CD14-positive monocyte (primary cell): Measurements from ENCODE around the gene SC5D. TPM values are rescaled to one million over a fixed set of nuclear protein-coding genes. Genes with fewer than 3 reads are reported as not detected.

Source experiments
- DNase-seq, 3 donors: peaks; one replicate each; pipeline ENCODE4 v3.0.0-alpha.2; 2011 to 2022
- H2AFZ ChIP-seq: 2 replicates; pipeline ENCODE4 v1.6.0; 2012; ENCODE audit warnings: mild to moderate bottlenecking, low read depth, low read length, inconsistent platforms; ENCODE audit not compliant: insufficient read depth, poor library complexity, severe bottlenecking
- H3K27ac ChIP-seq, 2 donors: 1 replicate in 1 of 2; 2 replicates in 1 of 2; pipeline ENCODE4 v1.5.1; 2012 to 2013; ENCODE audit warnings: low read length in 2 of 2, control low read depth in 1 of 2, inconsistent platforms in 1 of 2, low read depth in 1 of 2, mild to moderate bottlenecking in 1 of 2
- H3K27me3 ChIP-seq, 2 donors: one replicate each; pipeline versions ENCODE4 v1.6.0 to v1.6.1; 2011 to 2013; ENCODE audit warnings: low read length in 2 of 2; ENCODE audit not compliant: control insufficient read depth in 2 of 2, insufficient read depth in 2 of 2
- H3K36me3 ChIP-seq, 2 donors: replicated peaks in 1 of 2; 1 replicate in 1 of 2; 2 replicates in 1 of 2; pipeline versions ENCODE4 v1.5.1 to v1.6.1; 2012 to 2013; ENCODE audit warnings: low read length in 2 of 2, control low read depth in 1 of 2, inconsistent platforms in 1 of 2, mild to moderate bottlenecking in 1 of 2; ENCODE audit not compliant: insufficient read depth in 2 of 2, control insufficient read depth in 1 of 2
- H3K4me1 ChIP-seq, 2 donors: 1 replicate in 1 of 2; 2 replicates in 1 of 2; pipeline versions ENCODE4 v1.5.1 to v1.6.1; 2012 to 2013; ENCODE audit warnings: low read length in 2 of 2, control low read depth in 1 of 2, inconsistent platforms in 1 of 2, mild to moderate bottlenecking in 1 of 2, moderate library complexity in 1 of 2; ENCODE audit not compliant: insufficient read depth in 2 of 2, control insufficient read depth in 1 of 2
- H3K4me2 ChIP-seq: replicated peaks from 2 replicates; pipeline ENCODE3; 2012; ENCODE audit warnings: low read length, moderate library complexity, mild to moderate bottlenecking; ENCODE audit not compliant: poor library complexity, severe bottlenecking; ENCODE audit errors: extremely low read depth
- H3K4me3 ChIP-seq, 3 experiments: fragments of 200-600 bp in 1 of 3; sonication (generic) in 1 of 3; replicated peaks in 1 of 3; 1 replicate in 2 of 3; 2 replicates in 1 of 3; pipeline ENCODE4 v1.5.1; 2011 to 2013; ENCODE audit warnings: low read length in 3 of 3, mild to moderate bottlenecking in 3 of 3, control low read depth in 2 of 3, low read depth in 2 of 3, inconsistent platforms in 1 of 3, moderate library complexity in 1 of 3
- H3K79me2 ChIP-seq: 2 replicates; pipeline ENCODE4 v1.6.0; 2012; ENCODE audit warnings: mild to moderate bottlenecking, control low read depth, inconsistent platforms, low read length, moderate library complexity; ENCODE audit not compliant: insufficient read depth
- H3K9ac ChIP-seq: 2 replicates; pipeline ENCODE4 v1.6.0; 2017; ENCODE audit warnings: low read length, mild to moderate bottlenecking; ENCODE audit not compliant: insufficient read depth, poor library complexity, severe bottlenecking
- H3K9me3 ChIP-seq, 2 donors: replicated peaks in 1 of 2; 1 replicate in 1 of 2; 2 replicates in 1 of 2; pipeline versions ENCODE4 v1.5.1 to v1.6.1; 2012 to 2013; ENCODE audit warnings: low read length in 2 of 2, control low read depth in 1 of 2; ENCODE audit not compliant: control insufficient read depth in 1 of 2, insufficient read depth in 1 of 2
- H4K20me1 ChIP-seq: 2 replicates; pipeline ENCODE4 v1.6.0; 2012; ENCODE audit warnings: mild to moderate bottlenecking, low read length, control low read depth, moderate library complexity; ENCODE audit not compliant: insufficient read depth
- H3K27ac Mint-ChIP-seq, 7 donors: one replicate each; pipeline ENCODE4 v1.8.0; 2020; ENCODE audit warnings: mild to moderate bottlenecking in 7 of 7, mixed read lengths in 7 of 7, moderate library complexity in 6 of 7, inconsistent platforms in 2 of 7
- H3K27me3 Mint-ChIP-seq, 3 donors: one replicate each; pipeline ENCODE4 v1.8.0; 2021 to 2022; ENCODE audit warnings: low read depth in 3 of 3, mild to moderate bottlenecking in 3 of 3, mixed read lengths in 3 of 3, moderate library complexity in 3 of 3, inconsistent platforms in 1 of 3
- H3K36me3 Mint-ChIP-seq, 2 donors: one replicate each; pipeline ENCODE4 v1.8.0; 2020; ENCODE audit warnings: mixed read lengths in 2 of 2, inconsistent platforms in 1 of 2, mild to moderate bottlenecking in 1 of 2
- H3K4me1 Mint-ChIP-seq: one replicate; pipeline ENCODE4 v1.8.0; 2020; ENCODE audit warnings: mild to moderate bottlenecking, mixed read lengths
- H3K4me3 Mint-ChIP-seq, 2 donors: one replicate each; pipeline ENCODE4 v1.8.0; 2020; ENCODE audit warnings: mild to moderate bottlenecking in 2 of 2, mixed read lengths in 2 of 2, moderate library complexity in 1 of 2
- H3K9me3 Mint-ChIP-seq, 7 donors: one replicate each; pipeline ENCODE4 v1.8.0; 2020 to 2022; ENCODE audit warnings: mixed read lengths in 7 of 7, mild to moderate bottlenecking in 6 of 7, moderate library complexity in 6 of 7, inconsistent platforms in 2 of 7
- WGBS: methylation state at CpG from one replicate; pipeline ENCODE4 v1.1.5; 2013; ENCODE audit warnings: missing lambda C conversion rate; ENCODE audit not compliant: insufficient coverage; 5-methylcytosine and 5-hydroxymethylcytosine counted together
- intact Hi-C, 2 donors: fragments of 100-400 bp; cut with micrococcal nuclease; formaldehyde crosslinking; loops; one replicate each; pipeline versions ENCODE4 v1.15.0 to v1.15.1; 2023
- polyA plus RNA-seq, 3 donors: library from polyadenylated mRNA; depleted of rRNA in 1 of 3; unstranded in 2 of 3; stranded (reverse) in 1 of 3; fragments of 300-500 nt in 2 of 3; fragments of >200 nt in 1 of 3; fragmentation: Illumina TruSeq in 2 of 3; gene quantifications; 1 replicate in 2 of 3; 2 replicates in 1 of 3; pipeline ENCODE4 v1.2.3, GENCODE V29; 2012 to 2021
- TF ChIP-seq, protein P1 (sequence below): fragments of 200-600 bp; IDR thresholded peaks from one replicate; pipeline ENCODE4 v1.8.0; 2022; ENCODE audit warnings: antibody characterized with exemption, mild to moderate bottlenecking

SC5D gene
- polyA plus RNA-seq, 3 donors, result 6.4 to 8.3 (median 8.3) TPM

DNA sequence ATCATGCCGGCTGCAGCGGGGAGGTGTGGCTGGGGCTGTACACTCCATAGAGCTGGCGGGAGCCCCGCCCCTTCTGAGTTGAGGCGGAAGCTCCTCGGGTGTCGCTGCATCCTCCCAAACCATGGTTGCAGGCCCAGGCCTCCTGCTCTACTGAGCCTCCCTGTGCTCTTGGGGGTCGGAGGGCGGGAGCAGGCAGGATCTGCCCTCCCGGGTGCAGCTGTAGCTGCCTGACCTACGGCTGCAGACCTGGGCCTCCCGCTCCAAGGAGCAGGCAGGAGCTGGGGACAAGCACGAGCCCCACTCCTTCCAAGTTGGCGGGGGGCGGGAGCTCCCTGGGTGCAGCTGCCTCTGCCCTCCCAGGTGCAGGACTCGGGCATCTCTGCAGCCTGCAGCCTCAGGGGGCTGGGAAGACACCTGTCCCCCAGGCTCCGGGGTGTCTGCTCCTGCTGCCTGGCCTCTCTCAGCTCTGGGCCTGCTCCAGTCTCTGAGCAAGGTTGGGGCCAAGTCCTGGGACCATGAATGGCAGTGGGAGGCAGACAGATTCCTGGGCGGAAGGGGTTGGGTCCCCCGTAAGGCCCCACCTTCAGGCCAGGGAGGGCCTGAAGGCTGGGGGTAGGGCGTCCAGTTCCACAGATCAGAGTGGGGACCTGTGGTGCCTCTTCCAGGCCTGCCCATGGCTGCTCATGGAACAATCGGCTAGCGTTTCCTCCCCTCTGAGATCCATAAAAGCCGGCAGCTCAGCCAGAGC, 46.4 kb upstream of the SC5D start:
- no peak overlapping the region for H3K4me3 ChIP-seq
- Mint-ChIP-seq H3K9me3 (no peaks in the 10 kb centered on the region), H3K4me1 (peaks cover 2% of the 10 kb centered on the region), H3K27ac (no peak overlapping the region), H3K4me3 (no peak overlapping the region), H3K27me3 (peaks cover 0 to 2% (median 0%) of the 10 kb centered on the region in 3 donors), H3K36me3 (no peaks in the 10 kb centered on the region)
- H3K4me2 ChIP-seq, result no peak overlapping the region
- intact Hi-C loops, result loop anchor here in 1 of 2 donors (5.0 kb wide), 1 partner anchor 346 kb away; no protein-coding TSS in a partner anchor
- H3K27me3 ChIP-seq, result no peaks in the 10 kb centered on the region
- no peak for DNase-seq
- TF ChIP-seq, protein P1, sequence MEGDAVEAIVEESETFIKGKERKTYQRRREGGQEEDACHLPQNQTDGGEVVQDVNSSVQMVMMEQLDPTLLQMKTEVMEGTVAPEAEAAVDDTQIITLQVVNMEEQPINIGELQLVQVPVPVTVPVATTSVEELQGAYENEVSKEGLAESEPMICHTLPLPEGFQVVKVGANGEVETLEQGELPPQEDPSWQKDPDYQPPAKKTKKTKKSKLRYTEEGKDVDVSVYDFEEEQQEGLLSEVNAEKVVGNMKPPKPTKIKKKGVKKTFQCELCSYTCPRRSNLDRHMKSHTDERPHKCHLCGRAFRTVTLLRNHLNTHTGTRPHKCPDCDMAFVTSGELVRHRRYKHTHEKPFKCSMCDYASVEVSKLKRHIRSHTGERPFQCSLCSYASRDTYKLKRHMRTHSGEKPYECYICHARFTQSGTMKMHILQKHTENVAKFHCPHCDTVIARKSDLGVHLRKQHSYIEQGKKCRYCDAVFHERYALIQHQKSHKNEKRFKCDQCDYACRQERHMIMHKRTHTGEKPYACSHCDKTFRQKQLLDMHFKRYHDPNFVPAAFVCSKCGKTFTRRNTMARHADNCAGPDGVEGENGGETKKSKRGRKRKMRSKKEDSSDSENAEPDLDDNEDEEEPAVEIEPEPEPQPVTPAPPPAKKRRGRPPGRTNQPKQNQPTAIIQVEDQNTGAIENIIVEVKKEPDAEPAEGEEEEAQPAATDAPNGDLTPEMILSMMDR, result no peak
- no peak overlapping the region for H3K9ac ChIP-seq
- no peaks in the 10 kb centered on the region for H4K20me1 ChIP-seq
- H3K36me3 ChIP-seq, result no peaks in the 10 kb centered on the region
- no peaks in the 10 kb centered on the region for H3K79me2 ChIP-seq
- H2AFZ ChIP-seq, result no peak overlapping the region
- no peak overlapping the region for H3K27ac ChIP-seq
- 96% methylated on average over 19 of the region's 23 CpGs for WGBS
- H3K4me1 ChIP-seq, result no peaks in the 10 kb centered on the region
- H3K9me3 ChIP-seq, result no peaks in the 10 kb centered on the region

DNA sequence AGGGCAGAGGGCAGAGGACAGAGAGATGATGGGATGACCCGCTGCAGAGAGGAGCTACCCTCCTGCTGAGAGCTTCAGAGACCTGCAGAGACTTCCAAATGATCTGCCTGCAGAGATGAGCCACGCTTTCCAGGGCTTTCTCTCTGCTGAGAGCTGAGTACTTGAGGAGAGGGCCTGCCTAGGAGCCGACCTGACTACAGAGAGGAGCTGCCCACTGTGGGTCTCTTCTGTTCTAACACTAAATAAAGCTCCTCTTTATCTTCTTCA, 45.9 kb upstream of the SC5D start:
- no peak overlapping the region for H3K27ac Mint-ChIP-seq
- Histone ChIP-seq H3K4me3 (no peak overlapping the region), H3K27ac (no peak overlapping the region), H3K9ac (no peak overlapping the region), H3K79me2 (no peaks in the 10 kb centered on the region), H3K9me3 (no peaks in the 10 kb centered on the region), H3K4me2 (no peak overlapping the region), H4K20me1 (no peaks in the 10 kb centered on the region), H3K4me1 (no peaks in the 10 kb centered on the region), H2AFZ (no peak overlapping the region), H3K27me3 (no peaks in the 10 kb centered on the region), H3K36me3 (no peaks in the 10 kb centered on the region)
- peaks cover 2% of the 10 kb centered on the region for H3K4me1 Mint-ChIP-seq
- H3K36me3 Mint-ChIP-seq, result no peaks in the 10 kb centered on the region
- TF ChIP-seq, protein P1, result no peak
- no peak for DNase-seq
- 100% methylated on average over 3 of the region's 3 CpGs for WGBS
- H3K4me3 Mint-ChIP-seq, result no peak overlapping the region
- no peaks in the 10 kb centered on the region for H3K9me3 Mint-ChIP-seq
- peaks cover 0 to 2% (median 0%) of the 10 kb centered on the region in 3 donors for H3K27me3 Mint-ChIP-seq
- intact Hi-C loops, result loop anchor here in 1 of 2 donors (5.0 kb wide), 1 partner anchor 346 kb away; no protein-coding TSS in a partner anchor
